MM.1S (cell line): ENCODE measurements around the gene FBXL7.

ENCODE experiments used
- CTCF ChIP-seq: fragments of 300-600 bp; sonication (generic); IDR thresholded peaks from 2 replicates; pipeline ENCODE4 v1.5.1; 2016; ENCODE audit warnings: antibody characterized with exemption, low read length, mixed read lengths
- EZH2phosphoT487 ChIP-seq: fragments of 300-600 bp; sonication (generic); IDR thresholded peaks from 2 replicates; pipeline ENCODE4 v1.6.1; 2018; ENCODE audit warnings: antibody characterized with exemption, low read length

DNA sequence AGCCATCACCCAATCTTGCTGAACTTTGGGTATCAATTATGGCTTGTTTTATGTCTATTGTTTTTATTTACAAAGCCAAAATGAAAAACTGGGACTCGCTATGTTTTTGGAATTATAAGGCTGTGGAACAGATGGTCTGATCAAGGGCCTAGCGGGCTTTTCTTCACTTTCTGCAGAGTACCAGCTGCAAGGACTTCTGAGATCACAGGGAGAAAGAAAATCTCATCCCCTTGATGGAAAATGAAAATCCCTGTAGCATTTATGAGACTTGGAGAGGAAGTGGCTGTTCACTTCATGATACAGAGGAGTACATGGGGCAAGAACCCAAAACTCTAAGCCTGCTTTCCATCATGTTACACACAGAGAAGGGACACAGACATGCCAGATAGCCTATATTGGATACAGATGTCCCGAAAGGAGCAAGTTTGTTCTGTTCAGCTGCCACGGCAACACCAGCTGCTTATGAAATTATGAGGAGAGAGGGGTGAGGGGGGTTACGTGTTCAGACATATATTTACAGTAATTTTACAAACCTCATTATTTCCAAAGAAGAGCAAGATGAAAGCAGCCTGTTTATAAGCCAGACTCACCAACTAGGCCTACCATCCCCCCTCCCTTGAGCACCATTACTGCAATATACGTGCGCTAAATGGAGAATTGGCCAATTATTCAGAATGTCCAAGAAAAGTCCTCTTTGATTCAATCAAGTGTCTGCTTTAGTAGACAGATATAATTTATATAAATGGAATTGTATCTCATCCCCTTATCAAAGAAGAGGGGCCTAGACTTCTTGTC is 459.6 kb downstream of the FBXL7 start:
- TF ChIP-seq CTCF (no peak), EZH2phosphoT487 (no peak)
